GM03348 (cell line): ENCODE measurements around the gene GRIK1.
"Not testable (repeated sequence)": the region's sequence is repeated elsewhere in the genome, so short reads cannot be mapped to it uniquely, and the experiment has no call there.

Experiments
- DNase-seq: peaks from one replicate; pipeline ENCODE4 v3.0.0; 2012; ENCODE audit warnings: low spot score

Gene GRIK1

GRCh38 chr21:29606613-29607012, 333.2 kb downstream of the GRIK1 start:
- no peak for DNase-seq

DNA sequence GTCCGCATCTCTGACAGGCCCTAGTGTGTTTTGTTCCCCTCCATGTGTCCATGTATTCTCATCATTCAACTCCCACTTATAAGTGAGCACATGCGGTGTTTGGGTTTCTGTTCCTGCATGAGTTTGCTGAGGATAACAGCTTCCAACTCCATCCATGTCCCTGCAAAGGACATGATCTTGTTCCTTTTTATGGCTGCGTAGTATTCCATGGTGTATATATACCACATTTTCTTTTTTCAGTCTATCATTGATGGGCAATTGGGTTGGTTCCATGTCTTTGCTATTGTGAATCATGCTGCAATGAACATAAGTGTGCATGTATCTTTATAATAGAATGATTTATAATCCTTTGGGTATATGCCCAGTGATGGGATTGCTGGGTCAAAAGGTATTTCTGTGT, 334.6 kb downstream of the GRIK1 start:
- not testable (repeated sequence) for DNase-seq

DNA sequence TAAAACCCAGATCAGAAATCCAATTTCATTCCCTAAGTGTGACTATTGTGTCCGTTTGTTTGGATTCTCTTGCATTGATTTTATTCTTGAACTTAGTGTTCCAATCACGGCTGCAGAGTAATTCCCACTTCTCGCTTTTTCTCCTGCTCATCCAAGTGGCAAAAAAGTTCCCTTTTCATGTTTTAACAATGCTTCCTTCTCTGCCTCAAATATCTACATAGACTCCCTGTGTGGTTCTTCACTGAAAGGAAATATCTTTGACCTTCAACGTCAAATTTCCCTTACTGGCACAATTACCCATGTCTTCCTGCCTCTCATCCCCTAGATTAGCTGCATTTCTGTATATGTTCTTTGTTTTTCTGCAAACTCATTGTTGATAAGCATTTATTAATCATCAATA, 335.7 kb downstream of the GRIK1 start:
- no peak for DNase-seq

DNA sequence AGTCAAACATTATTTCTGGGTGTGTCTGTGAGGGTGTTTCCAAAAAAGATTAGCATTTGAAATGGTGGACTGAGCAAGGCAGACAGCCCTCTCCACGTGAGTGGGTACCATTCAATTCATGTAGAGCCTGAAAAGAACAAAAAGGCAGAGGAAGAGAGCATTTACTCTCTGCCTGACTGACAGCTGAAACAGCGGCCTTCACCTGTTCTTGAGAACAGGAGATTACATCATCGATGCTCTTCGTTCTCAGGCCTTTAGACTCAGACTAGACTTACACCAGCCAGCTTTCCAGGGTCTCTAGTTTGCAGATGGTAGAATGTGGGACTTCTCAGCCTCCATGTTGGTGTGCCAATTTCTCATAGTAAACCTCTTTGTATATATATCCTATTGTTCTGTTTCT, 338.7 kb downstream of the GRIK1 start:
- no peak for DNase-seq

DNA sequence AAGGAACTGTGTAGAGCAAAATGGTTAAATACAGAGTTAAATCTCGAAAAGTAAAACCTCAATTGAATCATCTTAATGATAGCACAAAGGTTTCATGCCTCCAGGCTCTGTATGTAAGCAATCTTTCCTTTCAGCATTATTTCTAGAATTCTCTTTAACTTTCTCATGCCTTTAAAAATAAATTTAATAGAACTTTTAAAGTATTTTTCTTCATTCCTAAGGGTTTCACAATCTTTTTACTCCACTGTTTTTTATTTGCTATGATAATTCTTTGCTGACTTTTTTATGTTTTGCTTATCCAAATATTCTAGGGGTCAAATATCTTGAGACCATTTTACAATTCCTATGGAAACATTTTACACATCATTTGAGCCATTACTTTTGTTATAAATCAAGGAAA, 353.1 kb downstream of the GRIK1 start:
- no peak for DNase-seq

- DNase-seq, result no peak
Measured at GRCh38 chr21:29585462-29585861, 354.3 kb downstream of the GRIK1 start.

DNA sequence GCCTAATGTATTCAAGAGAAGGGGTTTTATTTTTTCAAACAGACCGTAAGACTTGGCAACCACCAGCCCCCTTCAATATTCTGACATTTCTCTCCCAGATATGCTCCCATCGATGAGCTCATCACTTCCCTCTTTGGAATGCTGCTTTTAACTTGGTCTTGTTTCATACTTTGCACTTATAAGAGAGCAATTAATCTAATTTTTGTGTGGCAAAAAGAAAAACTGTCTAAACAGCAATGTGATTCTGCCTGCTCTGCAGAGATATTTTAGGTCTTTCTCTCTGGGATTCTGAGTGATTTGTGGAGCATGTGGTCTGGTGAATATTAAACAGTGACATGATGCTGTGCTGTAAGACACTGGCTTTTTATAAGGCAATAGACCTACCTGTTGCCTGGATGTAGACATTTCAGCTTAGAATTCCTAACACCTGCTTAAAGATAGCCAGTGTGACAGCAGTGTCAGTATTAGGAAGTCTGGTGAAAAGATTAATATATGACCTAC, 356.3 kb downstream of the GRIK1 start:
- DNase-seq, result no peak

- DNase-seq, result no peak
Measured at GRCh38 chr21:29582855-29583254, 356.9 kb downstream of the GRIK1 start.

GRCh38 chr21:29581393-29581792, 358.4 kb downstream of the GRIK1 start:
- no peak for DNase-seq

DNA sequence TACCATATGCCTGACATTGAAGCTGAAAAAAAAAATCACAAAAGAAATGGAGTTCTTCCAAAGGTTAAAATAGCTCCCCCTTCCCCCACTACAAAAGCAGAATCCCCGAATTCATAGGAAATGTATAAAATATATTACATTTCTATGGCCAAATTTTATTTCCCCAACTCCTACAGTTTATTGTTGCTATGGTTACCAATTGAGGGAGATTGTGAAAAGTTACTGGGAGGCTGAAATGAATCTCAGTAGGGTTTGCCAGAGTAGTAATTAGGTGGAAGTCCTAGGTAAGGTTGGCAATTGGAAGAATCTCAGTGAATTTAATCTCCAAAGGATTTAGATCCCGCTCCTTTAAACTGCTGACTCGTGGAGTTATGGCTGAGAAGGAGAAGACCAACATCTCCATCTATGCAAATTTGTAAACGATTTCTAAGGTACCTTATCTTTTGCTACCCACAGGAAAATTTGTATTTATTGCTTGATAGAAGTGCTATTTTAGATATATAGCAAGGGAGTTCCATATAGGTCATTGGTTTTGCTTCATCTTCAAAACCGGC, 359.0 kb downstream of the GRIK1 start:
- no peak for DNase-seq

- DNase-seq, result no peak
Measured at GRCh38 chr21:29578306-29578705, 361.5 kb downstream of the GRIK1 start.

DNA sequence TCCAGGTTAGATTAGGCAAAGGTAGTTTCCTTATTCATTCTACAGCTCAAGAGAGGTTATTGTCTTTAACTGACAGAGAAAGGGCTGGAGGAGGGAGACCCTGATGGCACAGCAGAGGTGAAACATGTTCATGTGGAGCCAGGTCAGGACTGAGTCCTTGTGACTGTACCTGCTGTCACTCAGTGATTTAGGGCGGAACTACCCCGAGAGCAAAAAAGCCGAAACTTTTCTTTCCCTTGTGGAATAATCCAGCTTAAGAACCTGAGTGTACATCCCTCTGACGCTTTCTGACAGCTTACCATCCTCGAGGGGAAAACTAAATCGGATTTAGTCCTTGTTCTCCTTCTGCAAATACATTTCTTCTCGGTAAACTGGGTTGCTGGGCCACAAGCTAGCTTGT, 367.8 kb downstream of the GRIK1 start:
- no peak for DNase-seq

- no peak for DNase-seq
Measured at GRCh38 chr21:29568020-29568697, 371.6 kb downstream of the GRIK1 start.

- no peak for DNase-seq
Measured at GRCh38 chr21:29557931-29558725, 381.7 kb downstream of the GRIK1 start.

DNA sequence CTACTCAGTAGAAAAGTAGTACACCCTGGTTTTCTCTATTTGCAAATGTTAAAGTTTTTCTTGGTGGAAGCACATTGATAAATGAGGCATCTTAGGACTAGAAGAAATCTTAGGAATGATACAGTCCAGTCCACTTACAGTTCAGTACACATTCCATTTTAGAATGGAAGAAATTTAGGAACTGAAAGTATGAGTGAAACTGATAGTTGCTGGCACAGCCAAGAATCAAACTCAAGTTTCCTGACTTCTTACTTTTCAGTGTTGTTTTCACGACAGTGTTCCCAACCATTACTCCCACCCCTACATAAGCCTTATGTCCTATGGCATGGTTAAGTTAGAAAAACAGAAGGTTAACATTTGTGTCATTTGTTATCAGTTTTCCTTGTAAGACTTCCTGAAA, 382.6 kb downstream of the GRIK1 start:
- no peak for DNase-seq

DNA sequence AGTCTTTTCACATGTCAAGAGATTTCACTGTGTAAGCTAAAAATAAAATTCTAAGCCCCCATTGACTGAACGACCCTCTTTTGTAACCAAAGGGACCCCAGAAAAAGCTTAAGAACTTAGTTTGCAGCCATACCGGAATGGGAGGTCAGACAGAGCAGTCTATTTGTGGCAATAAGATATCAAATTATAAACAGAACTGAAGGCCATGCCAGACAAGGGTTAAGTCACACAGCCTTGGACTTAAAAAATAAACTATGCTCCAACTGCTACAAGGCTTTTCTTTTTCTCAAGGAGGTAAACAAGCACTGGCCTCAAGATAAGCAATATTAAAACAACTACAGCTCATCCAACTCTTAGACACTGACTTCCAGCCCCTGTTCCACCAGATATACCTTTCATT, 384.2 kb downstream of the GRIK1 start:
- DNase-seq, result no peak

GRCh38 chr21:29550205-29550604, 389.6 kb downstream of the GRIK1 start:
- no peak for DNase-seq

GRCh38 chr21:29549614-29550013, 390.2 kb downstream of the GRIK1 start:
- DNase-seq, result no peak

DNA sequence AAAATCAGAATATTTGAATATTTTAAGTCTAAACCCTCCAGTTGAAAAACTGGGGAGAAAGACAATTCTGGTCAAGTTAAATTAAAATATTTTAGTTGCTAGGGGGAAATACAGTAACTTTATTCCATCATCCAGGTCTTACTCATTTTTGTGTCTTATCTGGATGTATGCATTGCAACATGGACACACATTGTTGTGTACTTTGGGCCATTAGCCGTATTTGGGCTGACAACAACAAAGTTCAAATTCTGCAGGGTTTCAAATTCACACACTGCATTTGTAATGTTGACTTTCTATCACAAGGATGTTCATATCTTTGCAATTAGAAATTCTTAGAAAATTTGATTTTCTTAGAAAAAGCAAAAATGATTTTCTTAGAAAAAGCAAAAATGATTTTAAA, 391.8 kb downstream of the GRIK1 start:
- no peak for DNase-seq

DNA sequence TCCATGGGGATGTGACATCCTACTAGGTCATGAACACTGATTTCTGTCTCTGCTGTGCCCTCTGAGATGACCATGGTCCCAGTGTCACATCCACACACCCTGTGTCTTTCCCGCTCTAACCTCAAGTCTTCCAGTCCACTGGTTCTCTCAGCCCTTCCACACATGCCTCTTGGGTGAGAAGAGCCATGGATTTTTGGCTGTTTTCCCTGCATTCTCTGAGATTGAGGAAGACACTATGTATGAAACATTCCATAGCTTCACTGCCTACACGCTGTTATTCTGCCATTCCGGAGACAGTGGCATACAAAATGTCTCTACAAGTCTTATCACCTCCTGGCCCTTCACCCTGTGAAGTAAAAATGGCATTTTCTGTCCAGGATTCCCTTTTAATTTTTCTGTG, 393.7 kb downstream of the GRIK1 start:
- DNase-seq, result peak; percentile 7

DNA sequence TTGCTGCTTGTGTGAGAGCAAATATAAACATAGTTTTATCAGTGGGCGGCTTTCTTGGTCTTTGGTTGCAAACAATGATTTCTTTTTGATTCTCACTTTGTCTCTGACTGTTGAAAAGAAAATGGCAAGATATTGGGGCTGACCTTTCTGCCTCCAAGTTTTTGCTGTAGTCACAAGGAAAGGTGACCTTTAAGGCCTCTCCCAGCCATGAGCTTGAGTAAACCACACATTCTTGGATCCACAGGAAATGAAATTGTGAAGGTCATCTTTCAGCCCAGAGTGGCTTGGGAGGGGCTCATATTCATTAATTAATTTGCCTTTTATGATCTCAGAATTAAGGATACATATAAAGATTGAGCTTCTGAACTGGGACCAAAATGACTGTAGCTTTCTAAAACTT, 399.5 kb downstream of the GRIK1 start:
- no peak for DNase-seq

GRCh38 chr21:29538115-29538514, 401.7 kb downstream of the GRIK1 start:
- DNase-seq, result peak; percentile 7

- DNase-seq, result no peak
Measured at GRCh38 chr21:29534448-29534847, 405.3 kb downstream of the GRIK1 start.
